K562 (cell line): ENCODE measurements around the gene PUDP. TPM values are rescaled to one million over a fixed set of nuclear protein-coding genes. Genes with fewer than 3 reads are reported as not detected.

Experiments
- ATAC-seq: fragments of 200-7000 bp; cut with Tn5 transposase; 3 replicates; pipeline ENCODE4 v1.9.1; 2020; ENCODE audit warnings: moderate library complexity
- BruUV-seq: library from RNA; stranded (reverse); fragments of 400-500 nt; replicated peaks from 2 replicates; lab custom pipeline; 2021; lab: Mats Ljungman, UMichigan
- CTCF ChIA-PET: fragments of 300-600 bp; formaldehyde crosslinking; extraction: SDS; loops from one replicate; lab custom pipeline; 2021; ENCODE audit warnings: low intra/inter-chr PET ratio; lab: Yijun Ruan, JAX
- POLR2A ChIA-PET: fragments of 300-600, 350-650 bp; sonication (Branson Sonifier 250); formaldehyde crosslinking; extraction: SDS; loops from one replicate; lab custom pipeline; 2021; ENCODE audit warnings: antibody characterized with exemption, inconsistent platforms; lab: Yijun Ruan, JAX
- DNase-seq, 4 experiments: peaks; one replicate each; pipeline versions ENCODE4 v3.0.0 to v3.0.0-alpha.2; 2011 to 2018; ENCODE audit warnings: low spot score in 3 of 4, mixed read lengths in 3 of 4; ENCODE audit errors: extremely low read depth in 1 of 4
- FAIRE-seq: peaks from 2 replicates; lab custom pipeline; 2011; peaks lifted over from hg19 to GRCh38; lab: Jason Lieb, UNC
- H2AFZ ChIP-seq: 2 replicates; pipeline ENCODE4 v1.6.0; 2011; ENCODE audit warnings: low read depth, low read length, control low read depth, inconsistent platforms
- H3K27ac ChIP-seq: fragments of 200-600 bp; 3 replicates; pipeline ENCODE4 v1.8.0; 2011; ENCODE audit warnings: low read depth, mild to moderate bottlenecking, control low read depth, inconsistent platforms, low read length, moderate library complexity, mixed read lengths; ENCODE audit errors: extremely low read depth
- H3K27me3 ChIP-seq, 2 experiments: fragments of 300-600 bp in 1 of 2; 2 replicates in 1 of 2; 3 replicates in 1 of 2; pipeline versions ENCODE4 v1.6.0 to v1.8.0; 2011; ENCODE audit warnings: inconsistent platforms in 2 of 2, low read length in 2 of 2, mild to moderate bottlenecking in 1 of 2, mixed read lengths in 1 of 2, moderate library complexity in 1 of 2; ENCODE audit not compliant: control insufficient read depth in 2 of 2, insufficient read depth in 2 of 2
- H3K36me3 ChIP-seq: fragments of 300-600 bp; 3 replicates; pipeline ENCODE4 v1.8.0; 2011; ENCODE audit warnings: mild to moderate bottlenecking, low read length, inconsistent platforms; ENCODE audit not compliant: control insufficient read depth, insufficient read depth
- H3K4me1 ChIP-seq, 2 experiments: fragments of 200-600 bp in 1 of 2; replicated peaks in 1 of 2; 2 replicates in 1 of 2; 3 replicates in 1 of 2; pipeline versions ENCODE4 v1.5.1 to v1.8.0; 2011; ENCODE audit warnings: inconsistent platforms in 2 of 2, low read length in 2 of 2, mild to moderate bottlenecking in 1 of 2, mixed read lengths in 1 of 2, moderate library complexity in 1 of 2; ENCODE audit not compliant: control insufficient read depth in 2 of 2, insufficient read depth in 2 of 2
- H3K4me2 ChIP-seq: 2 replicates; pipeline ENCODE4 v1.6.1; 2011; ENCODE audit warnings: low read length, control low read depth, inconsistent platforms, mixed read lengths; ENCODE audit not compliant: insufficient read depth
- H3K4me3 ChIP-seq: fragments of 200-600 bp; sonication (generic), shearing (Covaris generic); 2 replicates; pipeline ENCODE4 v1.5.1; 2016; ENCODE audit warnings: control low read depth, inconsistent platforms
- H3K79me2 ChIP-seq: fragments of 200-600 bp; 3 replicates; pipeline ENCODE4 v1.8.0; 2011; ENCODE audit warnings: low read length, inconsistent platforms; ENCODE audit not compliant: control insufficient read depth, insufficient read depth
- H3K9ac ChIP-seq, 2 experiments: 2 replicates each; pipeline versions ENCODE4 v1.6.0 to v1.6.1; 2011; ENCODE audit warnings: low read depth in 2 of 2, low read length in 2 of 2, control low read depth in 1 of 2, inconsistent platforms in 1 of 2, mild to moderate bottlenecking in 1 of 2, mixed read lengths in 1 of 2; ENCODE audit not compliant: insufficient read depth in 1 of 2
- H3K9me1 ChIP-seq: one replicate; pipeline ENCODE4 v1.6.0; 2011; ENCODE audit warnings: inconsistent platforms, mild to moderate bottlenecking, low read length, moderate library complexity; ENCODE audit not compliant: control insufficient read depth, insufficient read depth
- H3K9me3 ChIP-seq: replicated peaks from 2 replicates; pipeline ENCODE4 v1.5.1; 2011; ENCODE audit warnings: low read depth, low read length, inconsistent platforms; ENCODE audit not compliant: control insufficient read depth, insufficient read depth
- H4K20me1 ChIP-seq: replicated peaks from 2 replicates; pipeline ENCODE4 v1.6.1; 2011; ENCODE audit warnings: low read length, inconsistent platforms, mixed read lengths; ENCODE audit not compliant: control insufficient read depth, insufficient read depth
- BCOR ChIP-seq: fragments of 450-650 bp; IDR thresholded peaks from 2 replicates; pipeline ENCODE4 v1.6.1; 2016
- CC2D1A ChIP-seq: fragments of 450-650 bp; IDR thresholded peaks from 2 replicates; pipeline ENCODE4 v1.6.1; 2017; ENCODE audit warnings: mild to moderate bottlenecking
- COPS2 ChIP-seq: fragments of 450-650 bp; conservative IDR thresholded peaks from 2 replicates; pipeline ENCODE4 v1.6.1; 2016; ENCODE audit warnings: mild to moderate bottlenecking, moderate library complexity
- DIDO1 ChIP-seq: fragments of 450-650 bp; IDR thresholded peaks from 2 replicates; pipeline ENCODE4 v1.6.1; 2016; ENCODE audit warnings: low read depth, missing biosample characterization, missing genetic modification characterization
- HIVEP1 ChIP-seq: fragments of 250-450 bp; sonication (Bioruptor Pico); IDR thresholded peaks from 2 replicates; pipeline ENCODE4 v1.4.0; 2020; ENCODE audit warnings: mild to moderate bottlenecking
- MCM3 ChIP-seq: fragments of 450-650 bp; IDR thresholded peaks from 2 replicates; pipeline ENCODE4 v1.6.1; 2016
- PCBP2 ChIP-seq: fragments of 200-400 bp; formaldehyde crosslinking; IDR thresholded peaks from 2 replicates; pipeline ENCODE4 v1.6.1; 2018; ENCODE audit warnings: low read length, low read depth, mild to moderate bottlenecking, moderate library complexity; ENCODE audit not compliant: poor library complexity, severe bottlenecking
- PHF20 ChIP-seq: fragments of 450-650 bp; IDR thresholded peaks from 2 replicates; pipeline ENCODE4 v1.6.1; 2018; ENCODE audit not compliant: partially characterized antibody
- SIRT6 ChIP-seq: IDR thresholded peaks from one replicate; pipeline ENCODE4 v1.6.1; 2012; ENCODE audit warnings: low read depth, mild to moderate bottlenecking, control low read depth, inconsistent platforms, low read length, moderate library complexity
- SRF ChIP-seq, 2 experiments: fragments of 250-450, 450-650 bp in 1 of 2; sonication (Bioruptor Pico) in 1 of 2; sonication (generic) in 1 of 2; formaldehyde crosslinking; IDR thresholded peaks; 2 replicates each; pipeline versions ENCODE4 v1.5.0 to v1.5.1; 2020 to 2022; ENCODE audit warnings: mild to moderate bottlenecking in 1 of 2, missing genetic modification reagents in 1 of 2
- WGBS: fragments of 100-300 bp; shearing (Covaris generic); methylation state at CpG from one replicate; pipeline ENCODE4 v1.1.6; 2016; ENCODE audit warnings: low coverage, mixed read lengths; ENCODE audit not compliant: insufficient coverage; ENCODE audit errors: missing lambda C conversion rate; 5-methylcytosine and 5-hydroxymethylcytosine counted together
- in situ Hi-C: fragments of 300-500 bp; cut with MboI; formaldehyde crosslinking; loops from 4 replicates; pipeline ENCODE4 v1.15.0; 2018; ENCODE audit warnings: inconsistent platforms, mixed read lengths
- intact Hi-C: fragments of 100-400 bp; cut with micrococcal nuclease; formaldehyde crosslinking; loops from 2 replicates; pipeline ENCODE4 v1.14.2; 2022
- polyA plus RNA-seq, 8 experiments: library from polyadenylated mRNA; depleted of rRNA in 4 of 8; stranded (reverse) in 5 of 8; unstranded in 3 of 8; fragments of >200 nt; fragmentation: Nextera tagmentation in 2 of 8; fragmentation: Illumina TruSeq in 1 of 8; extraction: Ambion mirVana in 2 of 8; extraction: Trizol in 1 of 8; gene quantifications; 2 replicates each; pipeline versions ENCODE4 v1.2.1 to v1.2.3, GENCODE V29; 2011 to 2014; ENCODE audit warnings: inconsistent platforms in 1 of 8, missing spikeins in 1 of 8
- total RNA-seq, 7 experiments: library from RNA; depleted of rRNA in 6 of 7; stranded (reverse); fragments of >200 nt in 6 of 7; fragmentation: Illumina TruSeq in 2 of 7; extraction: Trizol in 2 of 7; gene quantifications; 2 replicates each; pipeline versions ENCODE4 v1.2.1 to v1.2.3, GENCODE V29; 2011 to 2021; ENCODE audit warnings: low replicate concordance in 1 of 7
- TF ChIP-seq, protein P1 (sequence below): fragments of 250-450 bp; sonication (Bioruptor Pico); IDR thresholded peaks from 2 replicates; pipeline ENCODE4 v1.8.0; 2022; ENCODE audit warnings: inconsistent platforms, mild to moderate bottlenecking, moderate library complexity, borderline replicate concordance

PUDP gene
- total and polyA plus RNA-seq, 9 of the 15 experiments (the other 6 are each of a cell fraction or from before 2014, with no cell fraction given), result 13.6 to 63.0 (median 29.2) TPM

DNA sequence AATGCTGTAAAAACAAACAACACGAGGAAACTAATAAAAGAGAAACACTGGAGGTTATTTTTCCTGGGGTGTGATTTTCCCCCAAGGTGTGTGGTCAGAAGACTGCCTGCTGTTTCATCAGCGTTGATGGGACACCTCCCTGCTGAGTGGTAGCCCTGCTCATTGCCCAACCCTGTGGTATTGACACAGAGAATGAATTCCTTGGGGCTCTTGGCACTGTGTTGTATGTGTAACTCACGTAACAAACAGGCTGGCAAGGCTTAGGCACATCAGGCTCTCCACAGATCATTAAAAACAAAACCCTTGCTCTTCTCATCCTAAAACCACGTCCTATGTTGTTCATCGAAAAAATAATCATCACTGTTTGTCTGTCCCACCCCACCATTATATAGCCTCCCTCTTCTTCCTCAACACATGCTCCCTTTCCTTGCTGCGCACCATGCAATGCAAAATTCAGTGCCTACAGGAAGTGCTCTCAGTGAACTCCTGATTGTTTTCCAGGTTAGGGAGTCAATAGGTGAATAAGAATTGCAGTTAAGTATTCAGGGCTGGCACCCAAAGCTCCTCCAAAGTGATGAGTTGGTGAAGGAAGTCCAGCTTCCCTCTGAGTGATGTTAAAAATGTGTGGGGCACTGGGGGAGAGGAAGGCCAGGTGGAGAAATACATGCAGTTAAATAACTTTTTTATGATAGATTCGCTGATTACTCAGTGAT, 11.4 kb upstream of the PUDP start:
- Histone ChIP-seq H2AFZ (no peak overlapping the region), H3K27me3 (no peaks in the 10 kb centered on the region), H3K9ac (no peak overlapping the region), H3K27ac (no peak overlapping the region), H3K9me3 (no peaks in the 10 kb centered on the region), H3K36me3 (no peaks in the 10 kb centered on the region), H4K20me1 (no peaks in the 10 kb centered on the region), H3K79me2 (no peaks in the 10 kb centered on the region), H3K4me1 (no peaks in the 10 kb centered on the region), H3K4me2 (no peak overlapping the region), H3K4me3 (no peak overlapping the region), H3K9me1 (no peaks in the 10 kb centered on the region)
- BruUV-seq, result no TSS peak
- intact Hi-C loops (no loop called here), in situ Hi-C loops (no loop called here)
- ATAC-seq (no peak), FAIRE-seq (no peak), DNase-seq (no peak)
- 6% methylated on average over 7 of the region's 7 CpGs for WGBS
- ChIA-PET POLR2A (no interaction called here), CTCF (no interaction called here)
- TF ChIP-seq, protein P1, sequence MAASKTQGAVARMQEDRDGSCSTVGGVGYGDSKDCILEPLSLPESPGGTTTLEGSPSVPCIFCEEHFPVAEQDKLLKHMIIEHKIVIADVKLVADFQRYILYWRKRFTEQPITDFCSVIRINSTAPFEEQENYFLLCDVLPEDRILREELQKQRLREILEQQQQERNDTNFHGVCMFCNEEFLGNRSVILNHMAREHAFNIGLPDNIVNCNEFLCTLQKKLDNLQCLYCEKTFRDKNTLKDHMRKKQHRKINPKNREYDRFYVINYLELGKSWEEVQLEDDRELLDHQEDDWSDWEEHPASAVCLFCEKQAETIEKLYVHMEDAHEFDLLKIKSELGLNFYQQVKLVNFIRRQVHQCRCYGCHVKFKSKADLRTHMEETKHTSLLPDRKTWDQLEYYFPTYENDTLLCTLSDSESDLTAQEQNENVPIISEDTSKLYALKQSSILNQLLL, result no peak
- TF ChIP-seq BCOR, result no peak
- no peak for TF ChIP-seq HIVEP1 (CRISPR knock-in tag)
- TF ChIP-seq PHF20, result no peak
- TF ChIP-seq SRF (CRISPR knock-in tag; IDR thresholded peaks at IDR 0.05), result no peak
- TF ChIP-seq PCBP2, result no peak
- no peak for TF ChIP-seq SIRT6
- no peak for TF ChIP-seq COPS2
- TF ChIP-seq CC2D1A, result no peak
- no peak for TF ChIP-seq MCM3
- no peak for TF ChIP-seq DIDO1 (tag)
